ENCODE measurements around the gene TLK1. TPM values are rescaled to one million over a fixed set of nuclear protein-coding genes. Genes with fewer than 3 reads are reported as not detected.

Gene TLK1
- total and polyA plus RNA-seq, 9 of the 15 experiments (the other 6 are each of a cell fraction or from before 2014, with no cell fraction given): 20.2 to 101 (median 40.5) TPM

DNA sequence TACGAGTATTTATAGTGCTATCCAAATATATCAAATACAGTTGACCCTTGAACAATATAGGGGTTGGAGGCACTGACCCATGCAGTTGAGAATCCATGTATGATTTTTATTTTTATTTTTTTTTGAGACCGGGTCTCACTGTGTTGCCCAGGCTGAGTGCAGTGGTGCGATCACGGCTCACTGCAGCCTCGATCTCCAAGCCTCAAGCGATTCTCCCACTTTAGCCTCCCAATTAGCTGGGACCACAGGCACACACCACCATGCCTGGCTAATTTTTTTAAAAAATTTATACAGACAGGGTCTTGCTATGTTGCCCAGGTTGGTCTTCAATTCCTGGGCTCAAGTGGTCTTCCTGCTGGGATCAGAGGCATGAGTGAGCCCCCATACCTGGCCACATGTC lies 161.0 kb downstream of the TLK1 start:
- ChIA-PET POLR2A (no interaction called here), CTCF (ENCODE audit: low intra/inter-chr PET ratio) (interaction anchor here (0.7 kb wide), 1 partner anchor 127 kb away, joined by 4 read pairs; no protein-coding TSS in a partner anchor)
- Histone ChIP-seq H3K79me2 (ENCODE audit: control insufficient read depth, insufficient read depth, low read length) (no peaks in the 10 kb centered on the region), H4K20me1 (replicated peaks; ENCODE audit: control insufficient read depth, insufficient read depth, low read length) (no peaks in the 10 kb centered on the region), H3K9me3 (replicated peaks; ENCODE audit: control insufficient read depth, insufficient read depth, low read depth, low read length) (no peaks in the 10 kb centered on the region), H3K36me3 (ENCODE audit: control insufficient read depth, insufficient read depth, low read length) (peaks cover 61% of the 10 kb centered on the region), H2AFZ (ENCODE audit: low read depth, low read length) (no peak overlapping the region), H3K9ac (ENCODE audit: insufficient read depth in 1 of 2, low read depth in 2 of 2, low read length in 2 of 2) (no peak overlapping the region), H3K9me1 (ENCODE audit: control insufficient read depth, insufficient read depth, low read length) (no peaks in the 10 kb centered on the region), H3K4me3 (no peak overlapping the region), H3K27ac (ENCODE audit: extremely low read depth, low read depth, low read length) (no peak overlapping the region), H3K4me2 (ENCODE audit: insufficient read depth, low read length) (no peak overlapping the region), H3K27me3 (ENCODE audit: control insufficient read depth in 2 of 2, insufficient read depth in 2 of 2, low read length in 2 of 2) (no peaks in the 10 kb centered on the region), H3K4me1 (replicated peaks in 1 of 2; ENCODE audit: control insufficient read depth in 2 of 2, insufficient read depth in 2 of 2, low read length in 2 of 2) (0 out of 5 replicates have a peak, but pooled peaks cover 0 to 3% of the 10 kb centered on the region in 2 experiments)
- no peak for FAIRE-seq
- no peak for DNase-seq (ENCODE audit: extremely low read depth in 1 of 4, low spot score in 3 of 4)
- no TSS peak for BruUV-seq (replicated peaks)
- in situ Hi-C loops (cut with MboI): no loop called here
- no peak for TF ChIP-seq ZNF785 (CRISPR knock-in tag; IDR thresholded peaks at IDR 0.05)
- no peak for TF ChIP-seq TRIM24 (IDR thresholded peaks at IDR 0.05)
- TF ChIP-seq, protein P1, sequence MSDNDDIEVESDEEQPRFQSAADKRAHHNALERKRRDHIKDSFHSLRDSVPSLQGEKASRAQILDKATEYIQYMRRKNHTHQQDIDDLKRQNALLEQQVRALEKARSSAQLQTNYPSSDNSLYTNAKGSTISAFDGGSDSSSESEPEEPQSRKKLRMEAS (CRISPR knock-in tag; IDR thresholded peaks at IDR 0.05): no peak
- no peak for TF ChIP-seq OTX1 (CRISPR knock-in tag; IDR thresholded peaks at IDR 0.05)
- peak; percentile 46 for TF ChIP-seq ZNF121 (CRISPR knock-in tag; conservative IDR thresholded peaks at IDR 0.05)
- TF ChIP-seq, protein P2, sequence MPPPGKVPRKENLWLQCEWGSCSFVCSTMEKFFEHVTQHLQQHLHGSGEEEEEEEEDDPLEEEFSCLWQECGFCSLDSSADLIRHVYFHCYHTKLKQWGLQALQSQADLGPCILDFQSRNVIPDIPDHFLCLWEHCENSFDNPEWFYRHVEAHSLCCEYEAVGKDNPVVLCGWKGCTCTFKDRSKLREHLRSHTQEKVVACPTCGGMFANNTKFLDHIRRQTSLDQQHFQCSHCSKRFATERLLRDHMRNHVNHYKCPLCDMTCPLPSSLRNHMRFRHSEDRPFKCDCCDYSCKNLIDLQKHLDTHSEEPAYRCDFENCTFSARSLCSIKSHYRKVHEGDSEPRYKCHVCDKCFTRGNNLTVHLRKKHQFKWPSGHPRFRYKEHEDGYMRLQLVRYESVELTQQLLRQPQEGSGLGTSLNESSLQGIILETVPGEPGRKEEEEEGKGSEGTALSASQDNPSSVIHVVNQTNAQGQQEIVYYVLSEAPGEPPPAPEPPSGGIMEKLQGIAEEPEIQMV (tag; conservative IDR thresholded peaks at IDR 0.05; ENCODE audit: low read depth): no peak
- TF ChIP-seq RHOXF2B (CRISPR knock-in tag; conservative IDR thresholded peaks at IDR 0.05): no peak
- TF ChIP-seq, protein P3, sequence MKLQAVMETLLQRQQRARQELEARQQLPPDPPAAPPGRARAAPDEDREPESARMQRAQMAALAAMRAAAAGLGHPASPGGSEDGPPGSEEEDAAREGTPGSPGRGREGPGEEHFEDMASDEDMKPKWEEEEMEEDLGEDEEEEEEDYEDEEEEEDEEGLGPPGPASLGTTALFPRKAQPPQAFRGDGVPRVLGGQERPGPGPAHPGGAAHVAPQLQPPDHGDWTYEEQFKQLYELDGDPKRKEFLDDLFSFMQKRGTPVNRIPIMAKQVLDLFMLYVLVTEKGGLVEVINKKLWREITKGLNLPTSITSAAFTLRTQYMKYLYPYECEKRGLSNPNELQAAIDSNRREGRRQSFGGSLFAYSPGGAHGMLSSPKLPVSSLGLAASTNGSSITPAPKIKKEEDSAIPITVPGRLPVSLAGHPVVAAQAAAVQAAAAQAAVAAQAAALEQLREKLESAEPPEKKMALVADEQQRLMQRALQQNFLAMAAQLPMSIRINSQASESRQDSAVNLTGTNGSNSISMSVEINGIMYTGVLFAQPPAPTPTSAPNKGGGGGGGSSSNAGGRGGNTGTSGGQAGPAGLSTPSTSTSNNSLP (IDR thresholded peaks at IDR 0.05; ENCODE audit: borderline replicate concordance, low read depth, low read length): no peak
- no peak for TF ChIP-seq BCL6 (CRISPR knock-in tag; IDR thresholded peaks at IDR 0.05)
- WGBS (ENCODE audit: insufficient coverage, low coverage, missing lambda C conversion rate): 96% methylated on average over 6 of the region's 6 CpGs
- no peak for ATAC-seq
- intact Hi-C loops (cut with micrococcal nuclease): no loop called here

All from K562 (cell line).